Fibroblast of the conjunctiva (primary cell): ENCODE data around the gene SIRT6.
A peak's percentile ranks its signal among the peaks of the same experiment; 100 is the strongest.
"Not testable (repeated sequence)": the region's sequence is repeated elsewhere in the genome, so short reads cannot be mapped to it uniquely, and the experiment has no call there.

Experiments used
- DNase-seq: peaks from one replicate; pipeline ENCODE4 v3.0.0-alpha.2; 2010; ENCODE audit warnings: low read depth

Gene SIRT6

GRCh38 chr19:4199699-4200293 lies 17.4 kb upstream of the SIRT6 start:
- DNase-seq: no peak

GRCh38 chr19:4198467-4199126 lies 16.2 kb upstream of the SIRT6 start:
- no peak for DNase-seq

DNA sequence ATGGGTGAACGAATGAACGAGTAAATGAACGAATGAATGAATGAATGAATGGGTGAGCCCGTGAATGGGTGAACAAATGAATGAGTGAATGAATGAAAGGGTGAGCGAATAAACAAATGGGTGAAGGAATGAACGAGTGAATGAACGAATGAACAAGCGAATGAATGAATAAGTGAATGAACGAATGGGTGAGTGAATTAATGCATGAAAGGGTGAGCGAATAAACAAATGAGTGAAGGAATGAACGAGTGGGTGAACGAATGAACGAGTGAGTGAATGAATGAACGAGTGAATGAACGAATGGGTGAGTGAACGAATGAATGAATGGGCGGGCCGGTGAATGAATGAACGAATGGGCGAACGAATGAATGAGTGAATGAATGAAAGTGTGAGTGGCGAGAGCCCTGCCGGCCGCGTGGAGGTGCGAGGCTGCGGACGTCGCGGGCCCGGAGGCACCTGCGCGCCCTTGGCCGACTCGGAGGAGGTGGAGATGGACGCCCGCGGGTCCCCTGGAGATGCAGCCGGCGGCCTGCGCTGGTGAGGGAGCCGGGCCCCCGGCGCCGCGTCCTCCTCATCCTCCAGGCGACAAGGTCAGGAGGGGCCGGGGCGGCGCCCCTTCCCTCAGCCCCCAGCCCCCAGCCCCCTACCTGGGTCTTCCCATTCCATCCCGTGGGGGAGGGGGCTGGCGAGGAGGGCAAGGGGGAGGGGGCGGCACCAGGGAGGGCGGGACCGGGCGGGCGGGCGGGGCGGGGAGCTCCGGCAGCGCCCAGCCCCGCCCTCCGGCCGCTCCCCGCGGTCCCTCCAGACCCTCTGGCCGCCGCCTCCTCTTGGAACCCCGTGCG lies 15.5 kb upstream of the SIRT6 start:
- DNase-seq: no peak

DNA sequence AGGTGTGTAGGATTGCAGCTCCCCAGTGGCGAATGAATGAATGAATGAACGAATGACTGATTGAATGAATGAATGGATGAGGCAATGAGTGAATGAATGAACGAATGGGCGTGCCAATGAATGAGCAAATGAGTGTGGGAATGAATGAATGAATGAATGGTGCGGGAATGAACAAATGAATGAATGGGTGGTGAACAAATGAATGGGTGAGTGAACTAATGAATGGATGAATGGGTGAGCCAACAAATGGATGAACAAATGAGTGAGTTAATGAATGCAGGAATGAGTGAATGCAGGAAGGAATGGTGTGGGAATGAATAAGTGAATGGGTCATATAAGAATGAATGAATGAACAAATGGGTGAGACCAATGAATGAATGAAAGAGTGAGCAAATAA lies 14.9 kb upstream of the SIRT6 start:
- no peak for DNase-seq

DNA sequence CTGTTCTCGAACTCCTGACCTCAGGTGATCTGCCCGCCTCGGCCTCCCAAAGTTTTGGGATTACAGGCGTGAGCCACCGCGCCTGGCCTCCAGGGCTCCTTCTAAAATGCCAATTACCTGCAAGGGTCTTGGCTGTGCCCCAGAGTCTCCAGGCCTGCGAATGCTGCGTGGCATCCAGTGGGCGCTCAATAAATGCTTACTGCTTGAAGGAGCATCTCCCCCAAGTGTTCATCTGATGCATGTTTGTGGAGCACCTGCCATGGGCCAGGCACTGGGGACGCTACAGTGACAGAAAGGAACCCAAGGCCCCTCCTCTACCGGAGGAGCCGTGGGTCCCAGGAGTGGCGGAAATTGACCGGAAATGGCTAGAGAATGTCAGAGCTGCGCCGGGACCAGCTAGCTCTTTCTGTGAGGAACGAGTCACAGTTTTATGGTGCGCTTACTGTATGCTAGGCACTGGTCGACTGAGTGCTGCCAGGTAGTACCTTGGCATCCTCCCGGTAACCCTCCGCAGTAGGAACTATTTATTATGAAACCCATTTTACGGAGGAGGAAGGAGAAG lies 14.3 kb upstream of the SIRT6 start:
- DNase-seq: no peak

- DNase-seq: no peak
Measured at GRCh38 chr19:4196009-4196408, 13.6 kb upstream of the SIRT6 start.

DNA sequence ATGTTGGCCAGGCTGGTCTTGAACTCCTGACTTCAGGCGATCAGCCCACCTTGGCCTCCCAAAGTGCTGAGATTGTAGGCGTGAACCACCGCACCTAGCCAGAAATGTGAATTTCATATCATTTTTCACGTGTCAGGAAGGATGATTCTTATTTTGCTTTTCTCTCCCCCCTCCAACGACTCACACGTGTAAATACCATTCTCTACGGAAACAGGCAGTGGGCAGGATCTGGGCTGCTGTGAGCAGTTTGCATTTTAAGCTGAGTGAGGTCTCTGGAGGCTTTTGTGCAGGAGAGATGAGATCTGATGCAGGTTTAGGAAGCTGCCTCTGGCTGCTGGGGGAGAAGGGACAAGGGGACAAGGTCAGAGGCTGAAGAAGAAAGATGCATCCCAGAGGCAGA lies 12.0 kb upstream of the SIRT6 start:
- no peak for DNase-seq

- not testable (repeated sequence) for DNase-seq
Measured at GRCh38 chr19:4192537-4192936, 10.2 kb upstream of the SIRT6 start.

DNA sequence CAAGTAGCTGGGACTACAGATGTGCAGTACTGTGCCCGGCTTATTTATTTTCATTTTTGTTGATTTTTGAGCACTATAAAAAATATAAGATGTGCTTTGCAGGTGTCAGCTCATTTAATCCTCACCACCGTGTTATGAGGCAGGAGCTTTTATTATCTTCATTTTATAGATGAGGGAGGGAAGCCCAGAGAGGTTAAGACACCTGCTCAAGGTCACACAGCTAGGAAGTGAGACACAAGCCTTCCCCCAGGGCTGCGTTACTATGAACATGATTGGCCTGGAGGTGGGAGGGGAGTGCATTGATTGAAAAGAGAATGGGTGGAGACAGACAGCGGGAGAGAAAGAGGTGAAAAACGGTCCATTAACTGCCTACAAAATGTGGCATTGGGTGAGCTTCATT lies 7.3 kb upstream of the SIRT6 start:
- DNase-seq: no peak

DNA sequence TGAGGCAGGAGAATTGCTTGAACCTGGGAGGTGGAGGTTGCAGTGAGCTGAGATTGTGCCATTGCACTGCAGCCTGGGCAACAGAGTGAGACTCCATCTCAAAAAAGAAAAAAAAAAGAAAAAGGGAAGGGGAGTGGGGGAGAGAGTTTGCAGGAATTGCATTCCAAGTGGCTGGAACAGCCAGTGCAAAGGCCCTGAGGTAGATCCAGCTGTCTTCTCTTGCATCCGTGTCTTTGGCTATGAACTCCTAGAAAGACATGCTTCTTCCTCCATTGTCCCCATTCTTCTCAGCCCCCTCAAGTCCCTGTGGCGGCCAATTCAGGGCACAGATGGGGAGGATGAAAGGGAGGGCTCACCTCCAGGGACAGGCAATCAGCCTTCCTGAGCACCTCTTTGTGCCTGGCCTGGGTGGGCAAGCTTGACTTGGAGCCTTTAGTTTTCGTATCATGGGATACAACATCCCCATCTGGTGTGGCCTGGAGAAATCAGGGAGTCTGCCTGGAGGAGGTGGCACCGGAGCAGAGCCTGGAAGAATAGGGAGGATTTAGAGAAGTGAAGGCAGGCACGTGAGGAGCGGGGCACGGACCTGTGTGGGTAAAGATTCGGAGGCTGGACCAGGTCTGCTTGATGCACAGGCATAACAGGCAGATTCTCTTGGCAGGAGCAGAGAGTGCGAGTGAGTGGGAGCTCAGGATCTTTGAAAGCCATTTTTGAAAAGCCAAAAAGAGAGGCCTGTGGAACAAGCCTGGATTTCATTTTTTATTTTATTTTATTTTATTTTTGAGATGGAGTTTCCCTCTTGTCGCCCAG lies 5.2 kb upstream of the SIRT6 start:
- DNase-seq: no peak

GRCh38 chr19:4186087-4186993 lies 4.0 kb upstream of the SIRT6 start:
- DNase-seq: peak; percentile 44

DNA sequence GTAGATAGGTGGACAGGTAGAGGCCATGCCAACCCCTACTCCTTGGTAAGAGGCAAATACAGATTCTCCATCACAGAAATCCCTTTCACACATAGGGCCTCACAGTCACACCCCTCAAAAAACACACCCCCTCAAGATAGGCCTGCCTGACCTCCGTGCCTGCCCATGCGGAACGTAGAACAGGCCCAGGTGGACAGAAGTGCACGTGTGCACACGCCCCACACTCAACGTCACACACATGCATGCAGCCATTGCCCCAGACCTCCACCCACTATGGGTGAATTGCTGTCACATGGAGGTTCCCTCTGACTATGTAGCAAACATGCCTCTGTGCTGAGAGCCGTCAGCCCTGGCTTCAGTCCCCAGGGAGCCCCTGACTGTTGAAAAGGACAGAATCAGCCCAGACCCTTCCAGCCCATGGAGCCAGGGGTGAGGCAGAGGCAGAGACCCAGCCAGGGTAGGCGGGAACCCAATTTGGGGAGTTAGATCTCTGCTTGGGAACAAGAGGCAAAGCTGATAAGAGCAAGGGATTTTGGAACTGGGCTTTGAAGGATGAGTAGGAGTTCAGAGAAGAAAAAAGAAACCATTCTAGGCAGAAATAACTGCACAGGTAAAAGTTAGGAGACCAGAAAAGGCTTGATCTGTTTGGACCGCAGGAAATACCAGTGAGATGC lies 3.2 kb upstream of the SIRT6 start:
- DNase-seq: no peak

DNA sequence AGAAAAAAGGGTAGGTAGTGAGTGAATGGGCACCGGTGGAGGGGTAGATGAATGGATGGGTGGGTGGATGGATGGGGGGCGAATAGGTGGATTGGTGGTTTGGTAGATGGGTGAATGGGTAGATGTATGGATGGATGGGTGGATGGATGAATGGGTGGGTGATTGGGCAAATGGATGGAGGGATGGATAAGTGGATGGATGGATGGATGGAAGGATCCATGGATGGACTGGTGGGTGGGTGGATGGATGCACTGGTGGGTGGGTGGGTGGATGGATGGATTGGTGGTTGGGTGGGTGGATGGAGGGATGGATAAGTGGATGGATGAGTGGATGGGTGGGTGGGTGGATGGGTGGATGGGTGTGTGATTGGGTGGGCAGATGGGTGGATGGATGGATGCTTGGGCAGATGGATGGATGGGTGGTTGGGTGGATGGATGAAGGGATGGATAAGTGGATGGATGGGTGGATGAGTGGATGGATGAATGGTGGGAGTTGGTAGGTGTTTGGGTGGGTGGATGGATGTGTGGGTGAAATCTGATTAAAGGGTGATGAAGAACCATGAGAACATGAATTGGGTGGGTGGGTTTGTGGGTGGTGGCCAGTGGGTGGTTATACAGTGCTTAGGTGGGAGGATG lies 2.5 kb upstream of the SIRT6 start:
- DNase-seq: no peak

GRCh38 chr19:4183967-4184717 lies 1.8 kb upstream of the SIRT6 start:
- no peak for DNase-seq

GRCh38 chr19:4181053-4181508 lies 1.3 kb downstream of the SIRT6 start:
- DNase-seq: no peak

DNA sequence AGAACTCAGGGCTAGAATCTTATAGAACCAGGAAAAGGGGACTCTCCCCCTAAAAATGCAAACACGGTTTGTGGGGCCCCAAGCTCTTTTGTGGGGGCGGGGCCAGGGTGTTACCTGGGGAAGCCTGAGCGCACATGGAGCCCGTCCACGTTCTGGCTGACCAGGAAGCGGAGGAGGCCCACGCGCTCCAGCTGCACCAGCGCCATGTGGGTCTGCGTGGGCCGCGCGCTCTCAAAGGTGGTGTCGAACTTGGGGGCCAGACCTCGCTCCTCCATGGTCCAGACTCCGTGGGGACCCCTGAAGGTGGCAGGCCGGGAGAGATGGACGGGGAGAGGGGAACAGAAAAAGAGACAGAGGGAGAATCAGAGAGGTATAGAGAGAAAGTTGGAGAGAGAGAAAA lies 3.4 kb downstream of the SIRT6 start:
- DNase-seq: no peak

DNA sequence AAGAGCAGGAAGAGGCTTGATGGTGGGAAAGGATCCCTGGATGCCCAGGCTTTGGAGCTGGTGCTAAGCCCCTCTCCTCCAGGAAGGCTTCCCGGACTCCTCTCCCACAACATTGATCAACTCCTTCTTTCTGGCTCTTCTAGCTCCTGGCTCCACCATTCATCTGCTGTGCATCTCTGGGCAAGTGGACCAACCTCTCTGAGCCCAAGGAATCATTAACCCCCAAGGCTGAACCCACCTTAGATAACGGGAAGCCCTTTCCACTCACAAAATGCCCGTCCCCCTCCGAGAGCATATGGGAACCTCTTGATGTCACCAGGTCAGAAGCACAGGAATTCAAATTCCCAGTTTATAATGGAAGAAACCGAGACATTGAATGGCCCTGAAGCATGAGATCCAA lies 5.2 kb downstream of the SIRT6 start:
- no peak for DNase-seq

- no peak for DNase-seq
Measured at GRCh38 chr19:4175669-4175931, 6.8 kb downstream of the SIRT6 start.

- DNase-seq: no peak
Measured at GRCh38 chr19:4174895-4175668, 7.3 kb downstream of the SIRT6 start.
